Esophagus squamous epithelium (tissue), 4 donors: ENCODE measurements around the gene SLC7A6.

ENCODE experiments used
- CTCF ChIP-seq, 6 experiments: fragments of 450-650 bp in 4 of 6; fragments of 200-600 bp in 2 of 6; sonication (generic) in 2 of 6; IDR thresholded peaks; one replicate each; pipeline ENCODE4 v1.5.1; 2016 to 2019; ENCODE audit warnings: antibody characterized with exemption in 6 of 6, mild to moderate bottlenecking in 4 of 6, moderate library complexity in 4 of 6
- POLR2A ChIP-seq, 4 donors: fragments of 450-650 bp; IDR thresholded peaks; one replicate each; pipeline ENCODE4 v1.6.1; 2017; ENCODE audit warnings: antibody characterized with exemption in 4 of 4, mild to moderate bottlenecking in 4 of 4, moderate library complexity in 3 of 4

- TF ChIP-seq CTCF (IDR thresholded peaks at IDR 0.05) (no peak), POLR2A (IDR thresholded peaks at IDR 0.05) (no peak)
Measured at GRCh38 chr16:68306633-68307032, 42.3 kb downstream of the SLC7A6 start.
